ENCODE measurements around the gene FAM53B.

Gene FAM53B

GRCh38 chr10:124606822-124607221 lies 137.4 kb downstream of the FAM53B start:
- in situ Hi-C loops (cut with HindIII; ENCODE audit: low sequenced_read_pairs), result no loop called here
- TF ChIP-seq, protein P1, sequence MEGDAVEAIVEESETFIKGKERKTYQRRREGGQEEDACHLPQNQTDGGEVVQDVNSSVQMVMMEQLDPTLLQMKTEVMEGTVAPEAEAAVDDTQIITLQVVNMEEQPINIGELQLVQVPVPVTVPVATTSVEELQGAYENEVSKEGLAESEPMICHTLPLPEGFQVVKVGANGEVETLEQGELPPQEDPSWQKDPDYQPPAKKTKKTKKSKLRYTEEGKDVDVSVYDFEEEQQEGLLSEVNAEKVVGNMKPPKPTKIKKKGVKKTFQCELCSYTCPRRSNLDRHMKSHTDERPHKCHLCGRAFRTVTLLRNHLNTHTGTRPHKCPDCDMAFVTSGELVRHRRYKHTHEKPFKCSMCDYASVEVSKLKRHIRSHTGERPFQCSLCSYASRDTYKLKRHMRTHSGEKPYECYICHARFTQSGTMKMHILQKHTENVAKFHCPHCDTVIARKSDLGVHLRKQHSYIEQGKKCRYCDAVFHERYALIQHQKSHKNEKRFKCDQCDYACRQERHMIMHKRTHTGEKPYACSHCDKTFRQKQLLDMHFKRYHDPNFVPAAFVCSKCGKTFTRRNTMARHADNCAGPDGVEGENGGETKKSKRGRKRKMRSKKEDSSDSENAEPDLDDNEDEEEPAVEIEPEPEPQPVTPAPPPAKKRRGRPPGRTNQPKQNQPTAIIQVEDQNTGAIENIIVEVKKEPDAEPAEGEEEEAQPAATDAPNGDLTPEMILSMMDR (IDR thresholded peaks at IDR 0.05; ENCODE audit: low read depth, low read length), result no peak
- DNase-seq (ENCODE audit: low read depth, low spot score), result no peak
- H3K4me3 ChIP-seq (ENCODE audit: low read depth, low read length), result no peak overlapping the region

GRCh38 chr10:124605856-124606812 lies 138.0 kb downstream of the FAM53B start:
- TF ChIP-seq, protein P1 (IDR thresholded peaks at IDR 0.05; ENCODE audit: low read depth, low read length), result no peak
- in situ Hi-C loops (cut with HindIII; ENCODE audit: low sequenced_read_pairs), result no loop called here
- DNase-seq (ENCODE audit: low read depth, low spot score), result no peak
- no peak overlapping the region for H3K4me3 ChIP-seq (ENCODE audit: low read depth, low read length)

- no peak for DNase-seq (ENCODE audit: low read depth, low spot score)
- H3K4me3 ChIP-seq (ENCODE audit: low read depth, low read length), result no peak overlapping the region
- TF ChIP-seq, protein P1 (IDR thresholded peaks at IDR 0.05; ENCODE audit: low read depth, low read length), result no peak
- in situ Hi-C loops (cut with HindIII; ENCODE audit: low sequenced_read_pairs), result no loop called here
Measured at GRCh38 chr10:124605481-124605855, 138.7 kb downstream of the FAM53B start.

DNA sequence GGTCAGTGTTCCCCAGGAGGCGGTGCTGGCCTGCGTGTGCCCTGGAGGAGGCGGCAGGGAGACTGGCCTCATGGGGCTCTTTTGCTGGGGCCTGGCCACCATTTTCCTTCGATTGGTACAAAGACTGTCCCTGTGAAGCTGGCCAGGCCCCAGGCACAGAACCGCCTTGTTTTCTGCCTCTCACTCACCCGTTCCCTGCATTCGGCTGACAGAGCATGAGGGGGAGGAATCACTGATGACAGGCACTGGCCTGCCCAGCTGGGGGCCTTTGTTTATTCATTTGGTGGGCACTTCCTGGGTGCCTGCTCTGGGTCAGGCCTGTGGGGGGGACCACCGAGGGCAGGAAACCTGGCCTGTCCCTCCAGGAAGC lies 139.2 kb downstream of the FAM53B start:
- H3K4me3 ChIP-seq (ENCODE audit: low read depth, low read length), result no peak overlapping the region
- DNase-seq (ENCODE audit: low read depth, low spot score), result no peak
- in situ Hi-C loops (cut with HindIII; ENCODE audit: low sequenced_read_pairs), result no loop called here
- TF ChIP-seq, protein P1 (IDR thresholded peaks at IDR 0.05; ENCODE audit: low read depth, low read length), result no peak

DNA sequence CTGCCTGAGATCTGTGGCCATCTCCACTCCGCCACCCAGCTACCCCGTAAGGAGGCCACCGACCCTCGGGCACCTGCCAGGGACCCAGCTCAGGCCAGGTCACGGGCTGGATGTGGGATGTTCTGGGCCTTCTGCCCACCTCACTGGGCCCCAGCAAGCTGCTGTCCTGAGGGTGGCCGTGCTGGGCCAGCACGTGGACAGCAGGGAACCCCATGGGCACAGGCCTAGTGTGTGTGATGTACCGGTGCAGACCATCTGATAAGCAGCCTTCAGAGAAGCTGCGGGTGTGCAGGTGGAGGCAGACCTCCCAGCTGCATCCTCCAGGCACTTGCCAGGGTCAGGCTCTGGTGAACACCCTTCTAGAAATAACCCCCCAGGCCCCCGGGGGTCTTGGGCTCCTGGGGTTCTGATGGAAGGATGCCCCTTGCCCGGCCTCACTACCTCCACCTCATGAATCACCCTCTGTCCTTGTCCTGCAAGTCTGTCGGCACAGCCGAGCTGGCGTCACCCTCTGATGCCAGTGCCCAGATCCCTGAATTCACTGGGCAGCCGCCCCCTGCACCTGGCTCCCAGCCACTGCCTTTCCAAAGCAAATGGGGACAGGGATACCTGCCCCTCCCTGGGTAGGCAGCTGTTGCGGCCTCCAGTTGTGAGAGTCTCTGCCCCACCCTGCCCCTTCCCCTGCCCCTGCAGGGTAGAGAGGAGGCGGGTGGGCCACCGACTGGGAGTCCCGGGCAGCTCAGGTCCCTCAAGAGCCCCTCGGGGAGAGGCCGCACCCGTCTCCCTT lies 139.8 kb downstream of the FAM53B start:
- no peak overlapping the region for H3K4me3 ChIP-seq (ENCODE audit: low read depth, low read length)
- in situ Hi-C loops (cut with HindIII; ENCODE audit: low sequenced_read_pairs), result no loop called here
- TF ChIP-seq, protein P1 (IDR thresholded peaks at IDR 0.05; ENCODE audit: low read depth, low read length), result no peak
- no peak for DNase-seq (ENCODE audit: low read depth, low spot score)

GRCh38 chr10:124603376-124604213 lies 140.6 kb downstream of the FAM53B start:
- TF ChIP-seq, protein P1 (IDR thresholded peaks at IDR 0.05; ENCODE audit: low read depth, low read length), result no peak
- no peak for DNase-seq (ENCODE audit: low read depth, low spot score)
- no peak overlapping the region for H3K4me3 ChIP-seq (ENCODE audit: low read depth, low read length)
- in situ Hi-C loops (cut with HindIII; ENCODE audit: low sequenced_read_pairs), result no loop called here

Measured in astrocyte of the spinal cord (primary cell).